Measurements from ENCODE around the gene TMEM212. TPM values are rescaled to one million over a fixed set of nuclear protein-coding genes. Genes with fewer than 3 reads are reported as not detected.
A peak's percentile ranks its signal among the peaks of the same experiment; 100 is the strongest.

TMEM212 gene
- total and polyA plus RNA-seq, 2 of the 13 experiments (the other 11 are each of a cell fraction or from before 2014, with no cell fraction given): not detected

DNA sequence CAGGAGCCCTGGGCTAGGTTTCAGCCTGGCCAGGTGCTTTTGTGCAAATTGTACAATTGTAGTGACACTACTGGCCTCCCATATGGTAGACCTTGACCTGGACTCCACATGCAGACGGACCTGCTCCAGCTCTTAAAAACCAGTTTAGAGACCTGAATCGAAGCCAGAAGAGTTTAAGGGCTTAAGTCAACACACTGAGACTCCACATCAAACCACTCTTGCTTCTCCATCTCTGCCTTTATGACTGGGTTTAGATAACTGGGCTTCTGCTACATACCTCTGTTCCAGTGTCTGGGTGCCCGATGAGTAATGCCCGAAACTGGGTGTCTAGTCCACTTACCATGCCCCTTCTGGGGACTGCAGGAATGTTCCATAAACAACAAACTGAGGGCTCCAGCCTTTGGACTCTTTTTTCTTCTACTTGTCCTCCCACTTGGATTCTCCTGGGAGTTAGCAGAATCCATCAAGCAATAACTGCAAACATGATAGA lies 32.8 kb downstream of the TMEM212 start (continued):
- TF ChIP-seq, protein P1, sequence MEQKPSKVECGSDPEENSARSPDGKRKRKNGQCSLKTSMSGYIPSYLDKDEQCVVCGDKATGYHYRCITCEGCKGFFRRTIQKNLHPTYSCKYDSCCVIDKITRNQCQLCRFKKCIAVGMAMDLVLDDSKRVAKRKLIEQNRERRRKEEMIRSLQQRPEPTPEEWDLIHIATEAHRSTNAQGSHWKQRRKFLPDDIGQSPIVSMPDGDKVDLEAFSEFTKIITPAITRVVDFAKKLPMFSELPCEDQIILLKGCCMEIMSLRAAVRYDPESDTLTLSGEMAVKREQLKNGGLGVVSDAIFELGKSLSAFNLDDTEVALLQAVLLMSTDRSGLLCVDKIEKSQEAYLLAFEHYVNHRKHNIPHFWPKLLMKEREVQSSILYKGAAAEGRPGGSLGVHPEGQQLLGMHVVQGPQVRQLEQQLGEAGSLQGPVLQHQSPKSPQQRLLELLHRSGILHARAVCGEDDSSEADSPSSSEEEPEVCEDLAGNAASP (CRISPR knock-in tag; IDR thresholded peaks at IDR 0.05; ENCODE audit: borderline replicate concordance): peak; percentile 32; the same call in 1 of the 2 replicates
- TF ChIP-seq RCOR2 (CRISPR knock-in tag; IDR thresholded peaks at IDR 0.05) (peak; percentile 50; the same call in 1 of the 2 replicates), PHF20 (CRISPR knock-in tag; IDR thresholded peaks at IDR 0.05) (no peak), ZBTB10 (CRISPR knock-in tag; IDR thresholded peaks at IDR 0.05; ENCODE audit: borderline replicate concordance) (no peak), AHDC1 (CRISPR knock-in tag; IDR thresholded peaks at IDR 0.05; ENCODE audit: borderline replicate concordance) (peak; percentile 26; the same call in 1 of the 2 replicates), FOXA3 (CRISPR knock-in tag; IDR thresholded peaks at IDR 0.05) (peak; percentile 48), SKI (IDR thresholded peaks at IDR 0.05; ENCODE audit: partially characterized antibody) (no peak), HNF4A (CRISPR knock-in tag; IDR thresholded peaks at IDR 0.05) (peak; percentile 82), PHF21A (CRISPR knock-in tag; IDR thresholded peaks at IDR 0.05) (peak; percentile 20; the same call in 1 of the 2 replicates), PRDM10 (CRISPR knock-in tag; IDR thresholded peaks at IDR 0.05; ENCODE audit: low read depth) (peak; percentile 78; the same call in 1 of the 2 replicates), ZMYM4 (CRISPR knock-in tag; IDR thresholded peaks at IDR 0.05) (peak; percentile 83), SATB2 (CRISPR knock-in tag; IDR thresholded peaks at IDR 0.05) (no peak), POGZ (CRISPR knock-in tag; IDR thresholded peaks at IDR 0.05) (peak; percentile 53; the same call in 1 of the 2 replicates), ELF3 (CRISPR knock-in tag; IDR thresholded peaks at IDR 0.05) (peak; percentile 59), ZNF337 (CRISPR knock-in tag; IDR thresholded peaks at IDR 0.05; ENCODE audit: borderline replicate concordance, low read depth) (no peak)

Data from HepG2 (cell line).